ACC112 (cell line): Measurements from ENCODE around the gene ST3GAL4.
"Not testable (repeated sequence)": the region's sequence is repeated elsewhere in the genome, so short reads cannot be mapped to it uniquely, and the experiment has no call there.

ENCODE experiments used
- H2AFZ ChIP-seq: fragments of 200-600 bp; sonication (generic); one replicate; pipeline ENCODE4 v1.6.0; 2017; ENCODE audit warnings: antibody characterized with exemption, low read length; ENCODE audit not compliant: unreplicated experiment
- H3K27ac ChIP-seq: fragments of 200-600 bp; sonication (generic); 2 replicates; pipeline ENCODE4 v1.5.1; 2014; ENCODE audit warnings: low read depth, mild to moderate bottlenecking, antibody characterized with exemption, low read length, moderate library complexity
- H3K27me3 ChIP-seq: fragments of 200-600 bp; sonication (generic); 2 replicates; pipeline ENCODE4 v1.6.1; 2014; ENCODE audit warnings: mild to moderate bottlenecking, antibody characterized with exemption, low read length, moderate library complexity, mixed read lengths; ENCODE audit not compliant: insufficient read depth
- H3K36me3 ChIP-seq: fragments of 200-600 bp; sonication (generic); 2 replicates; pipeline ENCODE4 v1.6.1; 2016; ENCODE audit warnings: mild to moderate bottlenecking, antibody characterized with exemption, low read length, moderate library complexity, mixed read lengths; ENCODE audit not compliant: insufficient read depth
- H3K4me1 ChIP-seq: fragments of 200-600 bp; sonication (generic); one replicate; pipeline ENCODE4 v1.6.1; 2016; ENCODE audit warnings: low read length, mixed read lengths; ENCODE audit not compliant: insufficient read depth, unreplicated experiment, control insufficient read depth
- H3K4me3 ChIP-seq: fragments of 200-600 bp; sonication (generic); 2 replicates; pipeline ENCODE4 v1.5.1; 2014; ENCODE audit warnings: mild to moderate bottlenecking, low read depth, low read length
- H3K79me2 ChIP-seq: fragments of 200-600 bp; sonication (generic); one replicate; pipeline ENCODE4 v1.6.0; 2016; ENCODE audit warnings: low read length; ENCODE audit not compliant: control insufficient read depth, unreplicated experiment, insufficient read depth

The ST3GAL4 gene

GRCh38 chr11:126391970-126392632, 36.6 kb downstream of the ST3GAL4 start:
- H3K4me3 ChIP-seq, result no peak overlapping the region

GRCh38 chr11:126392633-126393013, 37.1 kb downstream of the ST3GAL4 start:
- H2AFZ ChIP-seq, result no peak overlapping the region
- no peak overlapping the region for H3K27ac ChIP-seq
- H3K27me3 ChIP-seq, result no peaks in the 10 kb centered on the region
- no peak overlapping the region for H3K4me3 ChIP-seq
- H3K4me1 ChIP-seq, result peaks cover 3% of the 10 kb centered on the region
- H3K79me2 ChIP-seq, result peaks cover 26% of the 10 kb centered on the region
- no peaks in the 10 kb centered on the region for H3K36me3 ChIP-seq

More at GRCh38 chr11:126391970-126392632, 36.6 kb downstream of the ST3GAL4 start:
- H3K79me2 ChIP-seq, result peaks cover 31% of the 10 kb centered on the region
- H3K27ac ChIP-seq, result no peak overlapping the region
- peaks cover 3% of the 10 kb centered on the region for H3K4me1 ChIP-seq
- H3K36me3 ChIP-seq, result no peaks in the 10 kb centered on the region
- no peaks in the 10 kb centered on the region for H3K27me3 ChIP-seq
- no peak overlapping the region for H2AFZ ChIP-seq

GRCh38 chr11:126393143-126393542, 37.7 kb downstream of the ST3GAL4 start:
- H3K36me3 ChIP-seq, result no peaks in the 10 kb centered on the region
- no peaks in the 10 kb centered on the region for H3K27me3 ChIP-seq
- peaks cover 22% of the 10 kb centered on the region for H3K79me2 ChIP-seq
- no peak overlapping the region for H3K27ac ChIP-seq
- H2AFZ ChIP-seq, result no peak overlapping the region
- no peak overlapping the region for H3K4me3 ChIP-seq
- peaks cover 3% of the 10 kb centered on the region for H3K4me1 ChIP-seq

- Histone ChIP-seq H3K27me3 (no peaks in the 10 kb centered on the region), H3K4me1 (peaks cover 3% of the 10 kb centered on the region), H2AFZ (no peak overlapping the region), H3K4me3 (no peak overlapping the region), H3K79me2 (peaks cover 20% of the 10 kb centered on the region), H3K27ac (no peak overlapping the region), H3K36me3 (no peaks in the 10 kb centered on the region)
Measured at GRCh38 chr11:126394036-126394435, 38.5 kb downstream of the ST3GAL4 start.

DNA sequence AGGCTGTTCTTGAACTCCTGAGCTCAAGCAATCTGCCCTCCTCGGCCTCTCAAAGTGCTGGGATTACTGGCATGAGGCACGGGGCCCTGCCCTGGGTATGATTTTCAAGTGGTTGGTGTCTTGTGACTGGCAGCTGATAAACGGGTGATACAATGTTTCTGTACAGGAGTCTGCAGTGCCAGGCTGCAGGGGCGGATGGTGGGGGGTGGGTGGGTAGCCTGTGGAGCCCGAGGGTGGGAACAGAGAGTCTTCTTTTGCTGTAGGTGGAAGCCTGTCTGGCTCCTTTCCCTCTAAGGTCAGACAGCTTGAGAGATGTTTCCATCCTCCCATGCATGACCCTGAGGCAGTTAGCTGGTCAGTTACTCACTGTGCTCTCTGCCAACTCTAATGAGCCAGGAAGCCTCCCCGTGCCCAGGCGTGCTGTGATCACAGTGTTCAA, 39.2 kb downstream of the ST3GAL4 start:
- H3K36me3 ChIP-seq, H2AFZ ChIP-seq, H3K27me3 ChIP-seq, H3K4me1 ChIP-seq, H3K27ac ChIP-seq, H3K4me3 ChIP-seq: not testable (repeated sequence)
- peaks cover 21% of the 10 kb centered on the region for H3K79me2 ChIP-seq

GRCh38 chr11:126395784-126396183, 40.3 kb downstream of the ST3GAL4 start:
- peaks cover 19% of the 10 kb centered on the region for H3K79me2 ChIP-seq

DNA sequence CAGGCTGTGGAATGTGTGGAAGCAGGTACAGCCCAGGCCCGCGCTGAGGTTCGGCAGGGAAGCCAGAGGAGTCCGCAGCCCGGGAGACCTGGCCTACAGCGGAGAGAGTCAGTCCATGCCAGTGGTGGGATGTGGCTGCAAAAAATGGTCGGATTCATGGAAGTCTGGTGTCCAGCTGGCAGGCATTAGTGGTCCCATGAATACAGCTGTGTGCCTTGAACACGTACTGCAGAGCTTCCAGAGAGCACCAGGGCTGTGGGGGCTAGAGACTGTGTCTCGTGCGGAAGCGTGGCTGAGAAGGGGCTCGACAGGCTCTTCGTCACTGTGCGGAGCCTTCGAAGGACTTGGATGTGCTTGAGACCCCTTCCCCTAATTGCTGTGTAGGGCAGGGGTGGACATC, 40.8 kb downstream of the ST3GAL4 start:
- H3K27me3 ChIP-seq, result not testable (repeated sequence)

More at GRCh38 chr11:126395784-126396183, 40.3 kb downstream of the ST3GAL4 start:
- not testable (repeated sequence) for H3K4me3 ChIP-seq, H3K36me3 ChIP-seq, H2AFZ ChIP-seq, H3K27ac ChIP-seq, H3K27me3 ChIP-seq, H3K4me1 ChIP-seq

GRCh38 chr11:126396965-126397364, 41.5 kb downstream of the ST3GAL4 start:
- no peak overlapping the region for H2AFZ ChIP-seq
- H3K4me3 ChIP-seq, result no peak overlapping the region
- peaks cover 10% of the 10 kb centered on the region for H3K79me2 ChIP-seq
- H3K4me1 ChIP-seq, result peaks cover 3% of the 10 kb centered on the region
- no peaks in the 10 kb centered on the region for H3K36me3 ChIP-seq
- H3K27ac ChIP-seq, result no peak overlapping the region
- H3K27me3 ChIP-seq, result no peaks in the 10 kb centered on the region

More for the DNA sequence above, 40.8 kb downstream of the ST3GAL4 start:
- not testable (repeated sequence) for H3K36me3 ChIP-seq, H2AFZ ChIP-seq, H3K27ac ChIP-seq, H3K4me1 ChIP-seq, H3K4me3 ChIP-seq
- peaks cover 14% of the 10 kb centered on the region for H3K79me2 ChIP-seq

DNA sequence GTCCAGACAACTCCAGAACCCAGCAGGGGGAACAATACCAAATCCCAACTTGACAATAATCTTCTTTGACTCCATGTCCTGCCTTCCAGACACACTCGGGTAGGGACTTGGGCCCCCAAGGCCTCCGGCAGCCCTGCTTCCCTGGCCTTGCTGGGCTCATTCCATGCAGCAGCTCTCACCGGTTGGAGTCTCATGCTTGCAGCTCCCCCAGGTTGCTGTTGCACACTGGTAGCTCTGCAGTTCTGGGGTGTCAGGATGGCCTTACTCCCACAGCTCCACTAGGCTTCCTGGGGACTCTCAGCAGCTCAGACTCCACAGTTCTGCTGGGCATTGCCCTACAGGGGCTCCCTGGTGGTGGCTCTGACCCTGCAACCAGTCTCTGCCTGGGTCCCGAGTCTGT, 42.8 kb downstream of the ST3GAL4 start:
- no peaks in the 10 kb centered on the region for H3K36me3 ChIP-seq
- no peak overlapping the region for H3K4me3 ChIP-seq
- no peaks in the 10 kb centered on the region for H3K27me3 ChIP-seq
- no peak overlapping the region for H3K27ac ChIP-seq
- H3K4me1 ChIP-seq, result peaks cover 6% of the 10 kb centered on the region
- no peak overlapping the region for H2AFZ ChIP-seq
- H3K79me2 ChIP-seq, result peaks cover 3% of the 10 kb centered on the region

- H3K79me2 ChIP-seq, result peaks cover 2% of the 10 kb centered on the region
- peaks cover 10% of the 10 kb centered on the region for H3K4me1 ChIP-seq
Measured at GRCh38 chr11:126398721-126399120, 43.2 kb downstream of the ST3GAL4 start.

DNA sequence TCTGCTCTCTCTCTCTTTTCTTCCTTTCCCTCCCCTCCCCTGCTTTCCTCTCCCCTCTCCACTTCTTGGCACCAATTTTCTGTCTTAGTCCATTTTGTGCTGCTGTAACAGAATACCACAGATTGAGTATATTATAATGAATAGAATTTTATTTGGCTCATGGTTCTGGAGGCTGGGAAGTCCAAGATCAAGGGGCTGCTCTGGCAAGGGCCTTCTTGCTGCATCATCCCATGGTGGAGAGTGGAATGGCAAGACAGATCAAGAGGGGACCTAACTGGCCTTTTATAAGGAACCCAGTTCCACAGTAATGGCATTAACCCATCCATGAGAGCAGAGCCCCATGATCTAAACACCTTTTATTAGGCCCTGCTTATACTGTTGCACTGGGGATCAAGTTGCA, 44.5 kb downstream of the ST3GAL4 start:
- Histone ChIP-seq H3K27ac (no peak overlapping the region), H3K4me3 (no peak overlapping the region), H3K79me2 (peaks cover 2% of the 10 kb centered on the region), H2AFZ (no peak overlapping the region), H3K4me1 (peaks cover 12% of the 10 kb centered on the region), H3K36me3 (no peaks in the 10 kb centered on the region), H3K27me3 (no peaks in the 10 kb centered on the region)

More at GRCh38 chr11:126398721-126399120, 43.2 kb downstream of the ST3GAL4 start:
- Histone ChIP-seq H3K36me3 (no peaks in the 10 kb centered on the region), H3K27ac (no peak overlapping the region), H3K27me3 (no peaks in the 10 kb centered on the region), H2AFZ (no peak overlapping the region), H3K4me3 (no peak overlapping the region)
